ENCODE results near the gene ZNF236. TPM values are rescaled to one million over a fixed set of nuclear protein-coding genes. Genes with fewer than 3 reads are reported as not detected.

The ZNF236 gene
- total RNA-seq, 4 donors from 2014 or later: 13.4 to 38.0 (median 15.1) TPM

DNA sequence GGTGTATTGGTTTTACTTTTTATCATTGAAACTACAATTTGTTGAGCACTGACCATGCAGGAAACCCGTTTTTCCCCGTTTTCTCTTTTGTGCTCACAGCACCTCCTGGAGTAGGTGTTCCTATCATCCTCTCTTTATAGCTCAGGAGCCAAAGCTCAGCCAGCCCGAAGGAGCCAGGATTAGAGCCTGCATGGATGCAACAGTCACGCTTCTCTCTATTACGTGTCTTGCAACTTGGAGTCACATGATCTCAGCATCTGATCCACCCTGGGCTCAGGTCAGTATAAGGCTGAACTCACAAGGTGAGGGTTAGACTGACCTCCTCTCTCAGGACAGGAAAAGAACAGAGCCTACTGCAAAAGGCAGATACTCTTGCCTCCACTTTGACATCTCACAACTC lies 159.7 kb downstream of the ZNF236 start:
- Histone ChIP-seq H3K27ac (no peak overlapping the region), H3K4me1 (peaks cover 7% of the 10 kb centered on the region), H3K4me3 (no peak overlapping the region), H3K36me3 (no peaks in the 10 kb centered on the region), H3K27me3 (no peaks in the 10 kb centered on the region), H3K9me3 (no peaks in the 10 kb centered on the region)
- no peak for TF ChIP-seq POLR2A (IDR thresholded peaks at IDR 0.05)
- TF ChIP-seq EP300 (IDR thresholded peaks at IDR 0.05): no peak
- TF ChIP-seq, protein P1, sequence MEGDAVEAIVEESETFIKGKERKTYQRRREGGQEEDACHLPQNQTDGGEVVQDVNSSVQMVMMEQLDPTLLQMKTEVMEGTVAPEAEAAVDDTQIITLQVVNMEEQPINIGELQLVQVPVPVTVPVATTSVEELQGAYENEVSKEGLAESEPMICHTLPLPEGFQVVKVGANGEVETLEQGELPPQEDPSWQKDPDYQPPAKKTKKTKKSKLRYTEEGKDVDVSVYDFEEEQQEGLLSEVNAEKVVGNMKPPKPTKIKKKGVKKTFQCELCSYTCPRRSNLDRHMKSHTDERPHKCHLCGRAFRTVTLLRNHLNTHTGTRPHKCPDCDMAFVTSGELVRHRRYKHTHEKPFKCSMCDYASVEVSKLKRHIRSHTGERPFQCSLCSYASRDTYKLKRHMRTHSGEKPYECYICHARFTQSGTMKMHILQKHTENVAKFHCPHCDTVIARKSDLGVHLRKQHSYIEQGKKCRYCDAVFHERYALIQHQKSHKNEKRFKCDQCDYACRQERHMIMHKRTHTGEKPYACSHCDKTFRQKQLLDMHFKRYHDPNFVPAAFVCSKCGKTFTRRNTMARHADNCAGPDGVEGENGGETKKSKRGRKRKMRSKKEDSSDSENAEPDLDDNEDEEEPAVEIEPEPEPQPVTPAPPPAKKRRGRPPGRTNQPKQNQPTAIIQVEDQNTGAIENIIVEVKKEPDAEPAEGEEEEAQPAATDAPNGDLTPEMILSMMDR (IDR thresholded peaks at IDR 0.05): no peak
- no peak for TF ChIP-seq POLR2AphosphoS5 (IDR thresholded peaks at IDR 0.05)
- WGBS: 85% methylated on average over 5 of the region's 5 CpGs
- DNase-seq (ENCODE audit: low spot score in 2 of 2): no peak

DNA sequence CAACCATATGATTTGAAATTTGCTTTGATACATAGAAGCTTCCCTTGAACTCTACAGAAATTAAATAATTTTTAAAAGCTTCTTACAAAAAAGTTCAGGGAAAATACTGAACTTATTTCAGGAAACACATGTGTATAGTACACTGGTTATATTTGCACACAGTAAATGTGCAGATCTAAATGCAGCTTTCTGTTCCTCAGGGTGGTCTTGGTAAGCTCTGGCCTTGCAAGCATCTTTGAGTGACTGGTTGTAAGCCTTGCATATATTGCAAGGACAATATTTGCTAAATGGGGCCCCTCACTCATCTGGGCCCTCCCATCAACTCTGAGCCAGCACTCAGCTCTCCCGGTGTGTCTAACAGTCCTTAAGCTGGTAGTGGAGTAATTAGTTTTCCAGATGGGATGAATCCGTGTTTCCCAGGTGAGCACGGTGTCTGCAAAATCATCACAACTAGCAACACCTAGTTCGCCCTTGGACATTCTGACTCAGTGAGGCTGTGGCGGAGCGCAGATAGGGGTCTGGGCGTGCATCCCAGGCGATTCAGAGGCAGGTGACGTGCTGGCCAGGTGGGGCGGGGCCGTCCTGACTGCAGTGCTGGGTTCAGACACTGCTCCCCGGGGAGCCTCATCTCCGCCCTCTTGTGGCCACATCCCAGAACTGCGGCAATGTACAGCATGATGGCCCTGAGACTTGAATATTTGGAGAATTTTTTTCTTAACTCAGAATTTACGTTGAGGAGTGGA lies 160.7 kb downstream of the ZNF236 start:
- Histone ChIP-seq H3K4me1 (no peaks in the 10 kb centered on the region), H3K36me3 (no peaks in the 10 kb centered on the region), H3K27me3 (no peaks in the 10 kb centered on the region), H3K27ac (no peak overlapping the region), H3K9me3 (no peaks in the 10 kb centered on the region), H3K4me3 (no peak overlapping the region)
- DNase-seq (ENCODE audit: low spot score in 2 of 2): peak; percentile 89 to 92
- TF ChIP-seq, protein P1 (IDR thresholded peaks at IDR 0.05): peak; percentile 70 to 93
- no peak for TF ChIP-seq EP300 (IDR thresholded peaks at IDR 0.05)
- 16% methylated on average over 15 of the region's 15 CpGs for WGBS

DNA sequence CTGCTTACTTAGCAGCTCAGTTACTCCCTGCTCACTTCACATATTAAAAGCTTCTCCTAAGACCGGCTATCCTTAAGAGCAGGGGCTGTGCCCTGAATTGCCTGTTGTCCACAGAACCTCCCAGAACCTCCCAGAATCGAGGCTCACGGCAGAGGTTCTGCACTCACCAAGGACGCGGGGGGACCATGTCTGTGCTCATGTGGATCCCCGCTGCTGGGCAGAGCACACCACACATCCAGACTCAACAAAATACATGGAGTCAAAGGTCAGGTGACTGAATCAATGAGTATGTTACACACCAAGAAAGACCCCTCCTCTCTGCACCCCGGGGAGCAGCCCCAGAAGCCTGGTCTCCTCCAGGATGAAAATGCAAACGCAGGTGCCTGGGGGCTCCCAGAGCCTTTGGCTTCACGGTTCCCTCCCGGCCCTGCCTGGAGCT lies 161.3 kb downstream of the ZNF236 start:
- TF ChIP-seq POLR2AphosphoS5 (IDR thresholded peaks at IDR 0.05) (no peak), POLR2A (IDR thresholded peaks at IDR 0.05) (no peak), EP300 (IDR thresholded peaks at IDR 0.05) (no peak)
- TF ChIP-seq, protein P1 (IDR thresholded peaks at IDR 0.05): no peak
- H3K36me3 ChIP-seq: no peaks in the 10 kb centered on the region

DNA sequence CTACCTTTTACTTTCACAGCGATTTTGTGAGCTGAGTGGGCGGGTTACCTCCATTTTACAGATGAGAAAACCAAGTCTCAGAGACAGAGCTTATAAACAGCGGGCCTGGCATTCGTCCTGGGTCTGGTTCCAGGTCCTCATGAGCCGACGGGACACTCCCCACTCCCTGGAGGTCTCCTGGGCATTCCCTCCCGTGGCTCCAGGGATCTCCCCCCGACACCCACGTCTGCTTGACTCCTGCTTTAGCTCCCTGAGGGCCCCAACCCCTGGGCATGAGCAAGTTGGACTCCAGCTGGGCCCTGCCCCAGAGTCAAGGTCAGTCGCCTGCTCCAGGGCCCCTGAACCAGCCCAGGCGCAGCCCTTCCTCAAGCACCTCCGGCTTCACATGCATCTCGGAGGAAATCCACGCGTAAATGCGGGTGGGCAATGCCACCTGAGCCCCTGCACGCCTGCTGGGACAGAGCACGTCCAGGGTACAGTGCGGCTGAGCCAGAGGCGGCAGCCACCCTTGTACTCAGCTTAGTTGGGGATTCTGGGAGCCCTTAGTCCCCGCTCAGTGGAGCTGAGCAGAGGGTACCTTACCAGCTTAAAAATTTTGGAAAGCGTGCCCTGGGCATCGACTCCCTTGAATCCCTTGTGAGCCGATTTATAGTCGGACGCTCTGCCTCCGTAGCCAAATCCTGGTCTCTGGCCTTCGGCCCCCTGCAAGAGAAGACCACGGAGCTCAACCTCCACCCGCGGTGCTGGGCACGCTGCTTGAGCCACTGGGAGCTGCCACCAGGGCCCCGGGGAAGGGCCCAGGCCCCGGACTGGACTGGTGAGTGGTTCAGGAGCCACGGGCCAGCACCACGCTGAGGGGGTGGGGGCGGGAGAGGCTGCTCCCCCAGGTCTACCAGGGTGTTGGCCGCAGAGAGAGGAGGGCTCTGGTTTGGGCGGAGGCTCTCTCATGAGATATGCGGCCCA lies 162.1 kb downstream of the ZNF236 start:
- no peaks in the 10 kb centered on the region for H3K9me3 ChIP-seq
- H3K4me1 ChIP-seq: no peaks in the 10 kb centered on the region
- H3K27me3 ChIP-seq: no peaks in the 10 kb centered on the region
- TF ChIP-seq, protein P1 (IDR thresholded peaks at IDR 0.05): no peak
- no peak for TF ChIP-seq POLR2A (IDR thresholded peaks at IDR 0.05)
- TF ChIP-seq EP300 (IDR thresholded peaks at IDR 0.05): no peak
- no peak for TF ChIP-seq POLR2AphosphoS5 (IDR thresholded peaks at IDR 0.05)
- DNase-seq (ENCODE audit: low spot score in 2 of 2): no peak
- no peak overlapping the region for H3K4me3 ChIP-seq
- H3K27ac ChIP-seq: no peak overlapping the region
- 93% methylated on average over 17 of the region's 40 CpGs for WGBS
- no peaks in the 10 kb centered on the region for H3K36me3 ChIP-seq

More for the DNA sequence above, 161.3 kb downstream of the ZNF236 start:
- DNase-seq (ENCODE audit: low spot score in 2 of 2): no peak
- no peaks in the 10 kb centered on the region for H3K4me1 ChIP-seq
- no peak overlapping the region for H3K4me3 ChIP-seq
- 60% methylated on average over 9 of the region's 10 CpGs for WGBS
- H3K9me3 ChIP-seq: no peaks in the 10 kb centered on the region
- H3K27me3 ChIP-seq: no peaks in the 10 kb centered on the region
- H3K27ac ChIP-seq: no peak overlapping the region

Measured in suprapubic skin (tissue), 4 donors.